Astrocyte (in vitro differentiated cells and primary cell): ENCODE data around the gene LEP. TPM values are rescaled to one million over a fixed set of nuclear protein-coding genes. Genes with fewer than 3 reads are reported as not detected.

ENCODE experiments used
- microRNA-seq: library from miRNA; unstranded; fragments of <30 nt; microRNA quantifications from one replicate; pipeline ENCODE4 v1.2.0, GENCODE V29; 2020
- total RNA-seq: library from RNA; stranded (reverse); gene quantifications from 2 replicates; pipeline ENCODE4 v1.2.1, GENCODE V29; 2021

Gene LEP
- total RNA-seq, 1 donor from 2014 or later = not detected

Small RNA genes lying within 50 kb of the gene (microRNA-seq; reads per million reads assigned to microRNA genes)
- 2.2 reads per million for gene MIR129-1

Other genes starting within 250 kb of the LEP start
- gene LRRC4, start 209.8 kb upstream of the LEP start, total RNA-seq = 4.4 and 4.5 TPM in 2 replicates
- gene RBM28, start 102.6 kb downstream of the LEP start, total RNA-seq = 37.3 and 40.2 TPM in 2 replicates
- 0.62 and 0.93 TPM in 2 replicates for gene PRRT4, start 120.4 kb downstream of the LEP start, total RNA-seq
- gene IMPDH1, start 168.7 kb downstream of the LEP start, total RNA-seq = 43.9 and 44.7 TPM in 2 replicates
- 12.4 TPM in 2 replicates for gene HILPDA, start 214.6 kb downstream of the LEP start, total RNA-seq
- gene METTL2B, start 235.5 kb downstream of the LEP start, total RNA-seq = 30.8 and 34.5 TPM in 2 replicates